GM06990 (cell line): ENCODE results near the gene JAK3.

Experiments used
- DNase-seq: peaks from one replicate; pipeline ENCODE4 v3.0.0-alpha.2; 2011; ENCODE audit not compliant: insufficient read length; ENCODE audit errors: extremely low read depth
- H3K27me3 ChIP-seq: replicated peaks from 2 replicates; pipeline ENCODE4 v1.6.0; 2011; ENCODE audit warnings: low read length; ENCODE audit not compliant: control insufficient read depth, insufficient read depth
- H3K36me3 ChIP-seq: 2 replicates; pipeline ENCODE4 v1.5.1; 2011; ENCODE audit warnings: low read length; ENCODE audit not compliant: control insufficient read depth, insufficient read depth
- H3K4me3 ChIP-seq: replicated peaks from 2 replicates; pipeline ENCODE4 v1.5.1; 2011; ENCODE audit warnings: low read depth, mild to moderate bottlenecking, control low read depth, low read length
- CTCF ChIP-seq: IDR thresholded peaks from 2 replicates; pipeline ENCODE4 v1.5.1; 2011; ENCODE audit warnings: low read length, control low read depth, mild to moderate bottlenecking, inconsistent platforms; ENCODE audit not compliant: insufficient read depth, poor library complexity, severe bottlenecking

The JAK3 gene

DNA sequence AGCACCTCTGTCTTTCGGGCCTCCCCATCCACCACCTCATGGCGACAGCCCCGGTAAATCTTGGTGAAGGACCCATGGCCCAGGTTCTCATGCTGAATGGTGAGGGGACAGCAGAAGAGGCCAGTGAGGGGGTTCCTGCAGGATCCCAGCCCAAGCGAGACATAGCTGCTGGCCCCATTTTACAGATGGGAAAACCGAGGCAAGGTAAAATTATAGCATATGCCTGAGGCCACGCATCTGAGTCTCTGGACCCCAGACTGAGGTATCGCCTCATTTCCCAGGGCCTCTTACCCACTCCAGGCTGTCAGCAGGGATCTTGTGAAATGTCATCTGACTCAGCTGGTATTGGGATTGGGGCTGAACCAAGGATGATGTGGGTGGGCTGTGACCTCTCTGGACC, 9.8 kb downstream of the JAK3 start:
- Histone ChIP-seq H3K4me3 (no peak overlapping the region), H3K27me3 (no peaks in the 10 kb centered on the region), H3K36me3 (peaks cover 41% of the 10 kb centered on the region)
- no peak for DNase-seq
- TF ChIP-seq CTCF, result no peak

- no peaks in the 10 kb centered on the region for H3K27me3 ChIP-seq
- H3K4me3 ChIP-seq, result no peak overlapping the region
- TF ChIP-seq CTCF, result no peak
- no peak for DNase-seq
- H3K36me3 ChIP-seq, result peaks cover 44% of the 10 kb centered on the region
These were observed 11.3 kb downstream of the JAK3 start for GRCh38 chr19:17836530-17836929.

- H3K4me3 ChIP-seq, result no peak overlapping the region
- H3K27me3 ChIP-seq, result no peaks in the 10 kb centered on the region
- TF ChIP-seq CTCF, result no peak
- H3K36me3 ChIP-seq, result peaks cover 44% of the 10 kb centered on the region
- DNase-seq, result no peak
These were observed 12.4 kb downstream of the JAK3 start for GRCh38 chr19:17835182-17836006.

DNA sequence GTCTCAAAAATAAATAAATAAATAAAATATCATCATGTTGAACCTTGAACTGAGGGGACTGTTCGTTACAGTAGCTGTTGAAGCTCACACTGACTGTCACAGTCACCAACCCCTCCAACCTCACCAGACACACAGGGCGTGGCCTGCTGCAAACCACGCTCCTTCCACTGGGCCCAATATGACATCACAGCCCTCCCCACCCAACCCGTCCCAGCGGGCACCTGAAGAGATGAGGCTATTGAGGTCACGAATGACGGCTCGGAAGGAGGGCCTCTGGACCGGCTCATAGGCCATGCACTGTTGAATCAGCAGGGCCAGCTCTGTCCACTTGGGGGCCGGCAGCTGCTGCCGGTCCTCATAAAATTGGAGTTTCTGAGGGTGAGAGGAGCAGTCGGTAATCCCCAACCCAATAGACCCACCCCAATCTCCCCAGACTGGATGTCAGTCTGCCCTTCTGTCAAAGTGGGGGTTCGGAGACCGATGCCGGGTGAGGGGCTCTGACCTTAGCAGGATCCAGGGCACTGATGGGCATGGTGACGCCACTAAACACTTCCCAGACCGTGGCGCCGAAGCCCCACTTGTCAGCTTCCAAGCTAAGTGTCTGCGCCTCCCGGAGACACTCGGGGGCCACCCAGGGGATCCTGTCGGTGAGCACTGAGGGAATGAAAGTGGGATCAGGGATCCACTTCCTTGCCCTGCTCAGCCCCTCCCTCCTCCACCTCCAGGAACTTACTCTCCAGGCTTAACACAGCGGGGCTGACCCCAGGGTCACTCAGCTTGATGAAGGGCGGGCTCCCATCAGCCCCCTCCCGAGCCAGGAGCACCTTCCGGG, 13.2 kb downstream of the JAK3 start:
- Histone ChIP-seq H3K36me3 (peaks cover 46% of the 10 kb centered on the region), H3K4me3 (no peak overlapping the region), H3K27me3 (no peaks in the 10 kb centered on the region)
- TF ChIP-seq CTCF, result peak; percentile 6
- no peak for DNase-seq

GRCh38 chr19:17832443-17833208, 15.2 kb downstream of the JAK3 start:
- Histone ChIP-seq H3K27me3 (no peaks in the 10 kb centered on the region), H3K36me3 (peaks cover 40% of the 10 kb centered on the region), H3K4me3 (no peak overlapping the region)
- no peak for TF ChIP-seq CTCF
- no peak for DNase-seq
